Head of caudate nucleus (tissue), 42 donors: Measurements from ENCODE around the gene PAPSS2.

Experiments
- DNase-seq, 42 donors: peaks; one replicate each; pipeline versions ENCODE4 v3.0.0 to v3.0.0-alpha.2; 2020 to 2021; ENCODE audit warnings: mixed read lengths in 7 of 42
- intact Hi-C: fragments of 100-400 bp; cut with DNase I; formaldehyde crosslinking; loops from one replicate; pipeline ENCODE4 v1.15.0; 2022

PAPSS2 gene

GRCh38 chr10:87695074-87695473 is 35.4 kb downstream of the PAPSS2 start:
- intact Hi-C loops = no loop called here
- no peak for DNase-seq

DNA sequence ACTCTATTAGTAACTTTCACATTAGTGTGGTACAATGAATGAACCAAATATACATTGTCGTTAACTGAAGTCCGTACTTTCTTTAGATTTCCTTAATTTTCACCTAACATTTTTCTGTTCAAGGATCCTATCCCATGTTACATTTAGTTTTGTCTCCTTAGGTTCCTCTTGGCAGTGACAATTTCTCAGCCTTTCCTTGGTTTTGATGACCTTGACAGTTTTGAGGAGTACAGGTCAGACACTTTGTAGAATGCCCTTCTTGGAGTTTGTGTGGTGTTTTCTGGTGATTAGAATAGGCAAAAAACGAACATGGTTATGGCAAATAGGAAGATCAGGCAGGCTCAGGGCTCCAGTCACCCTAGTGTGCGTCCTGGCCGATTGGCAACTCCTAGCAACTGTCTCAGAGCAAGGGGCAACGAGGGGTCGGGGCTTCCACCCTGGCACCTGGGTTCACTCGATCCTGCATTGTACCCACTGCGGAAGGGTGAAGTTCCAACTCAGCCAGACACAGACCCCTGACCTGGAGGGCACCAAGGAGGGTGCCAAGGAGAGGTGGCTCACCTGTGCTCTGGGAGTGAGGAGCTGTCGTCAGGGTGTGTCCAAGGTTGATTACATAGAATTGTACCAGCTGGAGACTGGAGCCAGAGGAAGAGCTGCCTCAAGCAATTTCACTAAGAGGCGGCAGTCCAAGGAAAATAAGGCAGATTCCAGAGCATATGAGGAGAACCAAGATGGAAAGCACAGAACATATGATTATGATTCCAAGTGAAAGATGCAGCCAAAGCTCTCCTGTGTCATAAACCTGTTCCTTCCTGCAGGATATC is 37.5 kb downstream of the PAPSS2 start:
- DNase-seq = no peak
- intact Hi-C loops = no loop called here

DNA sequence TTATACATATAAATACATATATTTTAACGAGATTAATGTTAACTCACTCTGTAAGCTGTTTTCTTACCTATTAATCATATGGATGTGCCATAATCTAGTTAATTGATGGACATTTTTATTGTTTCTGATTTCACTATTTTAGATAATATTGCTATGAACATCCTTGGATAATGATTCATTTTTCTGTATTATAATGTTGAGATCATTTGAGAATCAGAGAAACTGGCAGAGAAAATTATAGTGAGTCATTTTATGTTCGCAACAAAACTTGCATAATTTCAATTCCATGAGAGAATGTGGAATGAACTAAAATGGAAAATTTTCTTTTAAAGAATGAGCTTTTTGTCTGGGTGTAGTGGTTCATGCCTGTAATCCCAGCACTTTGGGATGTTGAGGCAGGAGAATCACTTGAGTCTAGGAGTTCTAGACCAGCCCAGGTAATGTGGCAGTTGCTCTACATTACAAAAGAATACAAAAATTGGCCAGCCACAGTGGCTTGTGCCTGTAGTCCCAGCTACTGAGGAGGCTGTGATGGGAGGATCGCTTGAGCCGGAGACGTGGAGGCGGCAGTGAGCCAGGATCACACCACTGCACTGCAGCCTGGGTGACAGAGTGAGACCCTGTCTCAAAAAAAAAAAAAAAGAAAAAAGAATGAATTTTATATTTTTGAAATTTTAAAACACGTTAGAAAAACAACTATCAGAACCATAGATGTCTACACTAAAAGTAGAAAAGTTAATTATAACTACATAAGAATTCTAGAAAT is 40.5 kb downstream of the PAPSS2 start:
- peak in 2 of 42 donors; percentile 3 to 49 for DNase-seq
- intact Hi-C loops = no loop called here

DNA sequence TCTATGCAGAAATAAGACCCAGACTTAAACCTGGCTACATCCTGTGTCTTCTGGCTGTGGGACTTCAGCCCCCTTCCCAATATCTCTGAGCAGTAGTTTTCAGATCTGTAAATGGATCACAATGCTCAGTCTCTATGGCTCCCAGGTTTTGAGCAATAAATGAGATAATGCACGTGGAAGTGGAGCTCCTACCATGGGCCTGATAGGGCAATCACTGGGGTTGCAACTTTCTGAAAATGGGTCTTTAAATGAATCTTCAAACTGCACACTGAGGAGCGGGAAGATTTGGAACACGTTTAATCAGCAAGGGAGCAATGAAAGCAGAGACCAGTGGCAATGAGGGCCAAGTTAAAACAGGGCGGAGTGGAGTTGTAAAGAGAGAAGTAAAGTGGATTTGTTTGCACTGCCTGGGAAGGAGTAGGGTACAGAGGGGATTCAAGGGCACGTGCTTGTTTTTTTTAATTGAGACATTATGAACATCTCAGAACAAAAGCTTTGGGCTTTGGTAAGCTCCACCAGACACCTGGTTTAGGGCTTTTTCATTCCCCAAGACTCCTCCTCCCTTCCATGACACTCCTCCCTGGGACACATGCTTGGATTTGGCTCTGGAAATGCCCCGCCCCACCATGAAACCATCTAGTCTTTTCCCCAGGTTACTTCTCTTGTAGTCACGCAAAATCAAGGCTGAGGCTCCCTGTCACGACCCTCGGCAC is 42.7 kb downstream of the PAPSS2 start:
- intact Hi-C loops = no loop called here
- DNase-seq = no peak

- intact Hi-C loops = no loop called here
- DNase-seq = no peak
Measured at GRCh38 chr10:87702973-87703294, 43.3 kb downstream of the PAPSS2 start.

DNA sequence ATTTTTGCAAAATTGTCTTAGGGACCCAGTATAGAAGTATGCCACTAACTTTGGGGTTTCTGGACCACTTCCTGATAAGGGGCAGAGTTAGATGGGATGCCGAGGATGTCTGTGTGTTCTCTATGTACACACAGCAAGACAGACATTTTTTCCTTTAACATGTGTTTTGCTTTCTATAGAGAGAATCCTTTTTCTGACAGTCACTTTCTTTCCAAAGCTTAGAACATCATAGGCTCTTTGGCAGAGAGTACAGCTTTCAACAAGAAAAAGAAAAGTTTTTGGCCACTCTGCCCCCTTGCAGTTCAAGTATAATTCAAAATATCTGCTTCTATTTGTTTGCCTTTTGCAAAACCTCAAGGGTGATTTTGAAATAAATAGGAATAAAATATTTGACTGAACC is 44.1 kb downstream of the PAPSS2 start:
- intact Hi-C loops = no loop called here
- DNase-seq = no peak

DNA sequence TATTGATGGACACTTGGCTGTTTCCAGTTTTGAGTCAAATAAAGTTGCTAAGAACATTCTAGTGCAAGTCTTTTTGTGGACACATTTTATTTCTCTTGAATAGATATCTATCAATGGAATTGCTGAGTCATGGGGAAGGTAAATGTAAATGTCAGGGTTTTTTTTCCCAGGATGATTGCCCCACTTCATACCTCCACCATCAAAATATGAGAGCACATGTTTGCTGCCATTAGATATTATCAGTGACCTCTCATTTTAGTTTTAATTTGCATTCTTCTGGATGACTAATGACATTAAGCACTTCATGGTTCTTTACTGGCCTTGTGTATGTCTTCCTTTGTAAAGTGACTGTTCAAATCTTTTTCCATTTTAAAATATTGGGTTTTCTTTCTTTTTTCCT is 45.7 kb downstream of the PAPSS2 start:
- DNase-seq = no peak
- intact Hi-C loops = no loop called here

DNA sequence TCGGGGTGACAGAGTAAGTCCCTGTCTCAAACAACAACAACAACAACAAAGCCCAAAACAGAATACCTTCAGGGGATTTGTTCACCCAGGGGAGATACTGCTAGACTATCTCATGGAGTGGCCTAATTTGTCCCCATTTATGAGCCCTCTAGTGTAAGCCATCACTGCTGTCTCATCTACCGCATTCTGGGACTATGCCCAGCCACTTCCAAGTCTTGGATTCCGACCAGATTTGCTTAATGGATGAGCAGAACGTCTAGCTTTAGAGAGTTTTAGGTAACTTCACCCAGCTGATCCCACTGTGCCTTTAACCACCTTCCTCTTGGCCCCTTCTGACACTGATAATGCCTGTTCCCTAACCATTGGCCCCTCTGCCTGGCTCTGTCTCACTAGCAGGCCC is 47.1 kb downstream of the PAPSS2 start:
- intact Hi-C loops = no loop called here
- no peak for DNase-seq

GRCh38 chr10:87707254-87707653 is 47.6 kb downstream of the PAPSS2 start:
- intact Hi-C loops = no loop called here
- DNase-seq = no peak

GRCh38 chr10:87712913-87713616 is 53.4 kb downstream of the PAPSS2 start:
- DNase-seq = no peak
- intact Hi-C loops = no loop called here

GRCh38 chr10:87713707-87714106 is 54.0 kb downstream of the PAPSS2 start:
- intact Hi-C loops = no loop called here
- no peak for DNase-seq

- intact Hi-C loops = no loop called here
Measured at GRCh38 chr10:87715552-87716347, 56.1 kb downstream of the PAPSS2 start.

GRCh38 chr10:87716348-87716670 is 56.6 kb downstream of the PAPSS2 start:
- intact Hi-C loops = no loop called here
- DNase-seq = no peak

More at GRCh38 chr10:87715552-87716347, 56.1 kb downstream of the PAPSS2 start:
- no peak for DNase-seq

GRCh38 chr10:87720665-87721064 is 61.0 kb downstream of the PAPSS2 start:
- DNase-seq = no peak
- intact Hi-C loops = no loop called here

DNA sequence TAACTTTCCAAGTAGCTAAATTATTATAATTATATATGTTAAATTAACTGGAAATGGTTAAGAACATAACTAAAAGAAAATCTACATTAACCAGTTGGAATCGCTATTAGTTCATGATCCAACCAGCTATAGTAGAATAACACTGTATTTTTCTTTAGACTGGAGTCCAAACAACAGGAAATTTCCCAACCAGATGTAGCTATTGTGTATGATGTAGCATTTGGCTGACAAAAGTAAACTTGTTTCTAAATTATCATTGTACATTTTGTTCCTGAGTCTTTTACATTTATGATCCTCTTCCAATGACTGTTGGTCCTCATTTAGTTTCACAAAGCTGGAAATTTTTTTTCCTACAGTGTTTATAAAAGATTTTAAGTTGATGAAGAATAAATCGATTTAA is 62.1 kb downstream of the PAPSS2 start:
- intact Hi-C loops = no loop called here
- no peak for DNase-seq

DNA sequence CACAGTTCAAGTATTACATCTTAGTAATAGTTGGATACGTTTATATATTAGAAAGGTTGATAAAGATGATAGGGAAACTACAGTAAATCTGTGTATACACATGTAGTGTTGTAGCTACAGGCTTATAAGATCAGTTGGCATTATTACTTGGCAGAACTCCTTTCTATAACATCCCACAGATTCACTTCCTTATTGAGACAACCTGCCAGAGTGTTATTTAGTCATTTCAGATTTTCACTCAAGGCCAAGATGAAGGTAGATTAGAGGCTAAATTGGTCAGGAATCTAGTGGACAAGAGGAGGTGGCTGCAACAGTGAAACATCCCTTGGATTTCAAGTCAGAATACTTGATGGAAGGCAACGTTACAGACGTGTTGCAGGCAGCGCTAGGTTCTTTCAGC is 63.0 kb downstream of the PAPSS2 start:
- DNase-seq = no peak
- intact Hi-C loops = no loop called here

GRCh38 chr10:87723500-87723899 is 63.8 kb downstream of the PAPSS2 start:
- no peak for DNase-seq
- intact Hi-C loops = no loop called here

DNA sequence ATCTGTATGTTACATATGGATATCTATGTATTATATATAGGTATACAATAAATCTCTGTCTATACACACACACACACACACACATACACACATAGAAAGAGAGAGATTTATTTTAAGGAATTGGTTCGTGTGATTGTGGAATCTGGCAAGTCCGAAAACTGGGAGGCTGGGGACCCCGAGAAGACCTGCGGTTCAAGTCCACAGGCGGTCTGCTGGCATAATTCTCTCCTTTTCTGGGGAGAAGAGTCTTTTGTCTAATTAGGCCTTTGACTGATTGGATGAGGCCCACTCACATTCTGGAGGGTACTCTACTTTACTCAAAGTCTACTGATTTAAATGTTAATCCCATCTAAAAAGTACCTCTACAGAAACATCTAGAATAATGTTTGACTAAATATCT is 65.1 kb downstream of the PAPSS2 start:
- intact Hi-C loops = no loop called here
- DNase-seq = no peak

- intact Hi-C loops = no loop called here
Measured at GRCh38 chr10:87729940-87730339, 70.3 kb downstream of the PAPSS2 start.

More at GRCh38 chr10:87729940-87730339, 70.3 kb downstream of the PAPSS2 start:
- DNase-seq = no peak
